Spleen (tissue), 11 donors: ENCODE measurements around the gene CNTNAP2. TPM values are rescaled to one million over a fixed set of nuclear protein-coding genes. Genes with fewer than 3 reads are reported as not detected.
A peak's percentile ranks its signal among the peaks of the same experiment; 100 is the strongest.

Source experiments
- DNase-seq: peaks from one replicate; pipeline ENCODE4 v3.0.0-alpha.2; 2020
- H3K27ac ChIP-seq, 8 donors: fragments of 200-600 bp; sonication (generic) in 7 of 8; 1 replicate in 4 of 8; 2 replicates in 4 of 8; pipeline versions ENCODE4 v1.5.0 to v1.8.0; 2016 to 2021; ENCODE audit warnings: inconsistent platforms in 4 of 8, mild to moderate bottlenecking in 4 of 8, moderate library complexity in 1 of 8
- H3K27me3 ChIP-seq, 7 donors: fragments of 200-600 bp; sonication (generic) in 6 of 7; replicated peaks in 1 of 7; 1 replicate in 4 of 7; 2 replicates in 3 of 7; pipeline versions ENCODE4 v1.5.0 to v1.8.0; 2016 to 2021; ENCODE audit warnings: inconsistent platforms in 3 of 7, mild to moderate bottlenecking in 1 of 7
- H3K36me3 ChIP-seq, 6 donors: fragments of 200-600 bp; sonication (generic) in 5 of 6; 1 replicate in 4 of 6; 2 replicates in 2 of 6; pipeline versions ENCODE4 v1.5.0 to v1.8.0; 2016 to 2021; ENCODE audit warnings: inconsistent platforms in 2 of 6
- H3K4me1 ChIP-seq, 6 donors: fragments of 200-600 bp; sonication (generic) in 5 of 6; 1 replicate in 3 of 6; 2 replicates in 3 of 6; pipeline versions ENCODE4 v1.5.0 to v1.8.0; 2016 to 2021; ENCODE audit warnings: inconsistent platforms in 3 of 6
- H3K4me3 ChIP-seq, 8 donors: fragments of 200-600 bp; sonication (generic) in 7 of 8; 1 replicate in 4 of 8; 2 replicates in 4 of 8; pipeline versions ENCODE4 v1.5.0 to v1.8.0; 2016 to 2021; ENCODE audit warnings: inconsistent platforms in 4 of 8, mild to moderate bottlenecking in 4 of 8, moderate library complexity in 2 of 8
- H3K9me3 ChIP-seq, 8 donors: fragments of 200-600 bp; sonication (generic) in 7 of 8; 1 replicate in 4 of 8; 2 replicates in 4 of 8; pipeline versions ENCODE4 v1.5.0 to v1.8.0; 2016 to 2021; ENCODE audit warnings: inconsistent platforms in 4 of 8
- CTCF ChIP-seq, 11 experiments: fragments of 200-600 bp in 7 of 11; fragments of 450-650 bp in 4 of 11; sonication (generic) in 4 of 11; IDR thresholded peaks in 8 of 11; conservative IDR thresholded peaks in 3 of 11; 1 replicate in 7 of 11; 2 replicates in 4 of 11; pipeline versions ENCODE4 v1.4.0 to v1.8.0; 2016 to 2021; ENCODE audit warnings: antibody characterized with exemption in 11 of 11, inconsistent platforms in 4 of 11, mild to moderate bottlenecking in 1 of 11
- POLR2A ChIP-seq, 3 donors: fragments of 450-650 bp; IDR thresholded peaks; one replicate each; pipeline ENCODE4 v1.5.1; 2017; ENCODE audit warnings: antibody characterized with exemption in 3 of 3, mild to moderate bottlenecking in 1 of 3
- POLR2AphosphoS5 ChIP-seq, 3 donors: sonication (generic); formaldehyde crosslinking; IDR thresholded peaks; one replicate each; pipeline ENCODE4 v1.5.1; 2017; ENCODE audit warnings: antibody characterized with exemption in 3 of 3
- WGBS, 5 donors: extraction: QIAGEN DNeasy Blood & Tissue Kit in 3 of 5; methylation state at CpG; one replicate each; pipeline versions ENCODE4 v1.1.5 to v1.1.7; 2013 to 2018; 5-methylcytosine and 5-hydroxymethylcytosine counted together
- intact Hi-C: fragments of 100-400 bp; cut with DNase I; formaldehyde crosslinking; loops from one replicate; pipeline ENCODE4 v1.15.0; 2023; ENCODE audit warnings: low total_unique reads
- polyA plus RNA-seq, 3 donors: library from polyadenylated mRNA; stranded (reverse); fragments of 200-250 nt; gene quantifications; one replicate each; pipeline ENCODE4 v1.2.1, GENCODE V29; 2013
- total RNA-seq, 7 donors: library from RNA; depleted of rRNA in 3 of 7; stranded (reverse); fragments of >200 nt in 3 of 7; fragmentation: NEBNext Ultra II Directional in 4 of 7; extraction: Animal tissue kit (Norgen Biotek cat#: 25700) in 4 of 7; gene quantifications; one replicate each; pipeline versions ENCODE4 v1.1.0 to v1.2.1, GENCODE V29; 2016 to 2021
- donor health status: healthy with polysubstance abuse.
- donor health status: DM: no; HTN: no; CAD: no; lungs with moderate emphysema.
- donor health status: DM: no; HTN: no; CAD: no.
- donor health status: Bipolar disorder and iron deficiency.
- donor health status: healthy.
- donor health status: DM: no; HTN: no; CAD: no.
- donor health status: DM: yes; HTN: yes; CAD: no.

Gene CNTNAP2
- total and polyA plus RNA-seq, 10 donors, result 0.13 to 2.0 (median 0.82) TPM

GRCh38 chr7:146076344-146076743 is 40.3 kb upstream of the CNTNAP2 start:
- 26 to 97% (median 57%) methylated on average over 2 of the region's 2 CpGs for WGBS, 5 donors
- Histone ChIP-seq H3K4me1 (no peaks in the 10 kb centered on the region), H3K9me3 (no peaks in the 10 kb centered on the region), H3K4me3 (no peak overlapping the region), H3K36me3 (no peaks in the 10 kb centered on the region), H3K27ac (no peak overlapping the region), H3K27me3 (no peaks in the 10 kb centered on the region)
- intact Hi-C loops, result no loop called here
- no peak for DNase-seq
- TF ChIP-seq POLR2A (IDR thresholded peaks at IDR 0.05) (no peak), POLR2AphosphoS5 (IDR thresholded peaks at IDR 0.05) (no peak), CTCF (IDR thresholded peaks at IDR 0.05 in 8 of 11, conservative IDR thresholded peaks at IDR 0.05 in 3 of 11) (no peak)

DNA sequence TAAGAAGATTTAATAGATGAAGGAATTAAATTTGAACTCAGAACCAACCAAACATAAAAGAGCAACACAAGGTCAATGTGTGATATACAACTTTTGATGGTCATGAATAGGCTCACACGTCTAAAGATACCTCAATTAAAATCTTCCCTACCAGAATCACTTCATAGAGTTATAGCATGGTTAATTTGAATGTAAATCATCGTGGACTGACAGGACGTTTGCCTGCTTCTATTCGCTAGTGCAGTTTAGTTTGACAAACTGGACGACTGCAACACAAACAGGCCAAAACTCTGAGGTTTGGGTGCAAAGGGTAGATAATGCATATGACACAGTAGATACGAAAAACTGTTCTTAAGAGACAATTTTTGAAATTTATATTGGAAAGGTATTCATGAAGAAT is 32.5 kb upstream of the CNTNAP2 start:
- Histone ChIP-seq H3K4me1 (no peaks in the 10 kb centered on the region), H3K4me3 (no peak overlapping the region), H3K36me3 (no peaks in the 10 kb centered on the region), H3K27me3 (no peaks in the 10 kb centered on the region), H3K27ac (no peak overlapping the region), H3K9me3 (no peaks in the 10 kb centered on the region)
- WGBS, 5 donors, result 69 to 83% (median 75%) methylated on average over 6 of the region's 6 CpGs
- intact Hi-C loops, result no loop called here
- TF ChIP-seq POLR2A (IDR thresholded peaks at IDR 0.05), result no peak
- TF ChIP-seq CTCF (IDR thresholded peaks at IDR 0.05 in 8 of 11, conservative IDR thresholded peaks at IDR 0.05 in 3 of 11), result no peak
- TF ChIP-seq POLR2AphosphoS5 (IDR thresholded peaks at IDR 0.05), result no peak
- DNase-seq, result no peak

DNA sequence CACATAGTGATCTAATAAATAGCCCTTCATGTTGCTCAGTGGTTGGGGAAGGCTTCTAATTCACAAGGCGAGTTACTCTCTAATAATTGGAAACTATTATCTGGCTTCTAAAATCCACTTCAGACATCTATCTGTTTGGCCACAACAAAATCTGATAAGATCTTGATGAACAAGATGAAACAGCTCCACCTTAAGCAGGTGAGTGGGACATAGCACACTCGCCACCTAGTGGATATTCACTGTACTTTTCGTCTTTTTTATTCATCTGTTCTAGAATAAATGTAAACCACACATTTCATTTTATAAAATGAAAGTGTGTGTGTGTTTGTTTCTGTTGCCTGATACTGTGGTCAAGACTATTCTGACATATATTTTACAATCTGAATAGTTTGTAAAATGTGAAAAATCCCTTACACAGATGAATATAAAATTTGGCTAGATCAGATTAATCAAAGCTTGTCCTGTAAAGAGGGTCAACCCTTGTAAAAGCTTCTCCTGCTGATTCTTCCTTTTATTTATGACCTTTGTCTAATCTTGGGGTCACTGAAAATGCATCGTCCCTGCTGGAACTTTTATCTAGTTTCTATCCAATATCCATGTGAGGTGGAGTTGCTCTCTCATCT is 26.5 kb upstream of the CNTNAP2 start:
- Histone ChIP-seq H3K27me3 (no peaks in the 10 kb centered on the region), H3K9me3 (no peaks in the 10 kb centered on the region), H3K36me3 (no peaks in the 10 kb centered on the region), H3K4me1 (no peaks in the 10 kb centered on the region), H3K27ac (no peak overlapping the region), H3K4me3 (no peak overlapping the region)
- intact Hi-C loops, result no loop called here
- 7 to 10% (median 9%) methylated on average over 4 of the region's 4 CpGs for WGBS, 5 donors
- DNase-seq, result no peak
- no peak for TF ChIP-seq POLR2AphosphoS5 (IDR thresholded peaks at IDR 0.05)
- peak in 8 of 11 experiments; percentile 3 to 54 (median 39) for TF ChIP-seq CTCF (IDR thresholded peaks at IDR 0.05 in 8 of 11, conservative IDR thresholded peaks at IDR 0.05 in 3 of 11)

- H3K9me3 ChIP-seq, result no peaks in the 10 kb centered on the region
- no peaks in the 10 kb centered on the region for H3K36me3 ChIP-seq
- no peaks in the 10 kb centered on the region for H3K4me1 ChIP-seq
- H3K27me3 ChIP-seq, result no peaks in the 10 kb centered on the region
- DNase-seq, result no peak
- TF ChIP-seq POLR2AphosphoS5 (IDR thresholded peaks at IDR 0.05) (no peak), POLR2A (IDR thresholded peaks at IDR 0.05) (no peak), CTCF (IDR thresholded peaks at IDR 0.05 in 8 of 11, conservative IDR thresholded peaks at IDR 0.05 in 3 of 11) (no peak)
- intact Hi-C loops, result no loop called here
- H3K4me3 ChIP-seq, result no peak overlapping the region
- WGBS, 5 donors, result 49 to 86% (median 72%) methylated on average over 4 of the region's 4 CpGs
- H3K27ac ChIP-seq, result no peak overlapping the region
These were observed 22.2 kb upstream of the CNTNAP2 start for GRCh38 chr7:146094356-146094755.
